Dermis blood vessel endothelial cell (primary cell): ENCODE results near the gene THUMPD2. TPM values are rescaled to one million over a fixed set of nuclear protein-coding genes. Genes with fewer than 3 reads are reported as not detected.

Experiments used
- DNase-seq: peaks from one replicate; pipeline ENCODE4 v3.0.0; 2010
- total RNA-seq: library from RNA; depleted of rRNA; stranded (reverse); fragments of >200 nt; gene quantifications from 2 replicates; pipeline ENCODE4 v1.2.3, GENCODE V29; 2014

The THUMPD2 gene
- total RNA-seq, 1 donor from 2014 or later: 7.0 TPM

GRCh38 chr2:39743269-39743776, 35.7 kb downstream of the THUMPD2 start:
- DNase-seq: no peak

GRCh38 chr2:39741871-39742270, 37.2 kb downstream of the THUMPD2 start:
- no peak for DNase-seq

- DNase-seq: no peak
Measured at GRCh38 chr2:39739386-39739785, 39.7 kb downstream of the THUMPD2 start.

GRCh38 chr2:39738936-39739335, 40.1 kb downstream of the THUMPD2 start:
- DNase-seq: no peak

GRCh38 chr2:39737661-39738060, 41.4 kb downstream of the THUMPD2 start:
- peak; percentile 55 for DNase-seq

- no peak for DNase-seq
Measured at GRCh38 chr2:39736640-39737039, 42.4 kb downstream of the THUMPD2 start.

DNA sequence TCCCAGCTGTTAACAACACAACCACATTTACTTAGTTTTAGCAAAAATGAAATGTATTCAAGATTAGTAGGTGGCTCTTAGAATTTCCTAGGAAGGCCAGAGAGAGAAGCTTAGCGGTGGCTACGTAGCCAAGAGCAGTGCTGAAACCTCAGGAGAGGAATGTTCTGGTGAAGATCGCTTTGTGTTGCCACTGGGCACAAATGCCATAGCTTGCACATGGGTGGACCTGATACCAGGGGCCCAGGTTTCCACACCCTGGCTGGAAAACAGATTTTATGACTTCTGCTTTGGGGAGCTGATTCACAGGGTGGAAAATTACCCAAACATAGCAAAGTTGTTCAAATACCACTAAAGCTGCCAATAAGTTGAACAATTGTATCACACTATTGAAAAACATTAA, 43.4 kb downstream of the THUMPD2 start:
- no peak for DNase-seq

DNA sequence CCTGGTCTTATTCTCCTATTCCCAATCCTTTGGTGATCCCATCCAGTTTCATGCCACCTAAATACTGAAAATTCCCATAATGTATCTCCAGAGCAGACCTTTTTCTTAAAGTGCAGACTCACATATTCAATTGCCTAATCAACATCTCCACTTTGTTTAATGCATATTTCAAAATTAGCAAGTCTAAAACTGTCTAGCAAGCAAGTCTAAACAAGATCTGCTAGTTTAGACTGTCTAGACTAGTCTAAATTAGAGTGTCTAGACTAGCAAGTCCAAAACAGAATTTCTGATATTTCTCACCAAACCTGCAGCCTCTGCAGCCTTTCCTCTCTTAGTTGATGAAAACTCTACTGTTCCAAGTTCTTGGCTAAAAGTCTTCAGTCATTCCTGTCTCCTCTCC, 44.6 kb downstream of the THUMPD2 start:
- DNase-seq: no peak

GRCh38 chr2:39733070-39733674, 45.9 kb downstream of the THUMPD2 start:
- DNase-seq: no peak

DNA sequence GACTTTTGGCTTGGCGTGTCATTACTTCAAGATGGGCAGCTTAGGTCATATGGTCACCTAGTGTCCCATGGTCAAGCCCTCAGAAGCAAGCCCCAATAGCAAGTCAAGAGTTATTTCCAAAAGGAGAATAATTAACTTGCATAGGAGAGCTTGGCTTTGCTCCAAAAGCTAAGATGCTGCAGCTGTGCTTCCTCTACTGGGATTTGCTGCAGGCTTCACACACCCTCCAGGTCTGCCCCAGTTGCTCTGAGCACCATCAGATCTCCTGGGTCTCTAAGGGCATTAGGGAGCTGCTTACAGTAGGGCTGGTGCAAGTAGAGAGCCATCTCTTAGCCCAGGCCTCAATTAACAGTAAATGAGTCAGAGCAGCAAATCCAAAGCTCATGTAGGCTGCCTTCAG, 46.6 kb downstream of the THUMPD2 start:
- DNase-seq: peak; percentile 18

DNA sequence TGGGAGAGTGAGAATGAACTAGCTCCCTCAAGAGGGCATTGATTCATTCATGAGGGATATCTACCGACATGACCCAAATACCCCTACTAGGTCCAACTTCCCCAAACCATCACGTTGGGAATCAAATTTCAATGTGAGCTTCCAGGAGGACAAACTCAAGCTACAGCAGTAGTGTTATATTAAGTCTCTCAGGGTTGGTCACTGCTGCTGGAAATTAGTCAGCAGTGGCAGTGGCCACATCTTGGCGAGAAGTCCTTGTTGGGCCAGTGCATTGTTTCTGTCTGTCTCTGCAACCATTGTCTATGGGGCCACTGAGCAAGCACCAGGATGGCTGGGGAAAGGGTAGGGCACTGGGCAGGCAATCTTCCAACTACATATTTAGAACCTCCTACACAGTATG, 47.5 kb downstream of the THUMPD2 start:
- no peak for DNase-seq

- DNase-seq: peak; percentile 65
Measured at GRCh38 chr2:39730685-39731302, 48.3 kb downstream of the THUMPD2 start.

GRCh38 chr2:39730276-39730675, 48.8 kb downstream of the THUMPD2 start:
- no peak for DNase-seq

- peak; percentile 61 for DNase-seq
Measured at GRCh38 chr2:39728941-39729351, 50.1 kb downstream of the THUMPD2 start.

DNA sequence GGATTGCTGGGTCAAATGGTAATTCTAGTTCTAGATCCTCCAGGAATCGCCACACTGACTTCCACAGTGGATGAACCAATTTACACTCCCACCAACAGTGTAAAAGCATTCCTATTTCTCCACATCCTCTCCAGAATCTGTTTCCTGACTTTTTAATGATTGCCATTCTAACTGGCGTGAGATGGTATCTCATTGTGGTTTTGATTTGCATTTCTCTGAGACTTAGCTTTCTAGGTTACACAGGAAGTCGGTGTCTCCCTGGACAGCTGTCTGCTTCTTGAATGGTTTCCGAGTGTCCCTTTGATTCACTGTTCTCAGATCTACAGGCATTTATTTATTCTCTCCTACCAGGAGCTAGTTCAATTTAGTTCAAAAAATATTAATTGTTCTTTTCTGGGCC, 51.0 kb downstream of the THUMPD2 start:
- DNase-seq: peak; percentile 33

- no peak for DNase-seq
Measured at GRCh38 chr2:39725401-39725800, 53.7 kb downstream of the THUMPD2 start.

- no peak for DNase-seq
Measured at GRCh38 chr2:39724828-39725144, 54.3 kb downstream of the THUMPD2 start.

GRCh38 chr2:39723946-39724827, 54.9 kb downstream of the THUMPD2 start:
- no peak for DNase-seq

- no peak for DNase-seq
Measured at GRCh38 chr2:39723497-39723896, 55.6 kb downstream of the THUMPD2 start.

- no peak for DNase-seq
Measured at GRCh38 chr2:39720970-39721369, 58.1 kb downstream of the THUMPD2 start.

- DNase-seq: no peak
Measured at GRCh38 chr2:39719317-39719716, 59.7 kb downstream of the THUMPD2 start.

- no peak for DNase-seq
Measured at GRCh38 chr2:39718483-39718882, 60.6 kb downstream of the THUMPD2 start.

DNA sequence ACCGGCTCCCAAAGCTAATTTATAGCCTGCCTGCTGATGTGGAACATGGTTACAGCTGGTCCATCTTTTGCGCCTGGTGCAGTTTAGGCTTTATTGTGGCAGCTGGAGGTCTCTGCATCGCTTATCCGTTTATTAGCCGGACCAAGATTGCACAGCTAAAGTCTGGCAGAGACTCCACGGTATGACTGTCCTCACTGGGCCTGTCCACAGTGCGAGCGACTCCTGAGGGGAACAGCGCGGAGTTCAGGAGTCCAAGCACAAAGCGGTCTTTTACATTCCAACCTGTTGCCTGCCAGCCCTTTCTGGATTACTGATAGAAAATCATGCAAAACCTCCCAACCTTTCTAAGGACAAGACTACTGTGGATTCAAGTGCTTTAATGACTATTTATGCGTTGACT, 62.0 kb downstream of the THUMPD2 start:
- DNase-seq: no peak

DNA sequence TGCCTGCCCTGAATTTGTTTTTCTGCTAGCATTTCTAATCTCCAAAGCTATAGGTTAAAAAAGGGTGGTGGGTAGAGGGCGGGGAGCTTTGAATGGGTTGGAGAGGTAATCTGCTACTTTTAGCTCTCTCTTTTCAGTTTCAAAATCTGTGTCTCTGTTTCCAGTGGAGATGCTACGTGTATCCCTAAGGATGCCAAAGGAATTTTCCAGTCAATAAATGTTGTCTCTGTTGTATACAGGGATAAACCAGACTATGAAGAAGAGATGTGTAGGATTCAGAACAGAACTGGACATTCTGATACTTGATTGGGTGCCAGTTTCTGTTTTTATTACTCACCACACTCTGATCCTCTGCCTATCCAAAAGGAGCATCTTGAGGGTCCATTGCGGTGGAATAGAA, 63.2 kb downstream of the THUMPD2 start:
- DNase-seq: no peak
